Prostate gland (tissue), 2 donors: ENCODE measurements around the gene C1orf52. TPM values are rescaled to one million over a fixed set of nuclear protein-coding genes. Genes with fewer than 3 reads are reported as not detected.

Experiments
- DNase-seq: peaks from one replicate; pipeline ENCODE4 v3.0.0-alpha.2; 2019; ENCODE audit warnings: low spot score
- H3K27ac ChIP-seq, 2 donors: fragments of 200-600 bp; sonication (generic); 2 replicates each; pipeline ENCODE4 v1.5.1; 2017 to 2019
- H3K27me3 ChIP-seq: fragments of 200-600 bp; sonication (generic); replicated peaks from 2 replicates; pipeline ENCODE4 v1.5.1; 2019; ENCODE audit not compliant: insufficient read depth
- H3K36me3 ChIP-seq, 2 donors: fragments of 200-600 bp; sonication (generic); 1 replicate in 1 of 2; 2 replicates in 1 of 2; pipeline versions ENCODE4 v1.5.1 to v1.8.1; 2017 to 2019
- H3K4me1 ChIP-seq: fragments of 200-600 bp; sonication (generic); replicated peaks from 2 replicates; pipeline ENCODE4 v1.5.1; 2019
- H3K4me3 ChIP-seq, 2 donors: fragments of 200-600 bp; sonication (generic); 2 replicates each; pipeline ENCODE4 v1.5.1; 2017 to 2019
- H3K9me3 ChIP-seq: fragments of 200-600 bp; sonication (generic); 2 replicates; pipeline ENCODE4 v1.5.1; 2017
- POLR2A ChIP-seq: fragments of 450-650 bp; IDR thresholded peaks from one replicate; pipeline ENCODE4 v1.6.1; 2016; ENCODE audit warnings: antibody characterized with exemption, mild to moderate bottlenecking
- POLR2AphosphoS5 ChIP-seq: sonication (generic); formaldehyde crosslinking; IDR thresholded peaks from one replicate; pipeline ENCODE4 v1.6.1; 2017; ENCODE audit warnings: antibody characterized with exemption
- WGBS: methylation state at CpG from one replicate; pipeline ENCODE4 v1.1.5; 2018; 5-methylcytosine and 5-hydroxymethylcytosine counted together
- intact Hi-C: fragments of 100-400 bp; cut with DNase I; formaldehyde crosslinking; loops from one replicate; pipeline ENCODE4 v1.14.2; 2022
- total RNA-seq, 2 donors: library from RNA; depleted of rRNA; stranded (reverse); fragments of >200 nt; gene quantifications; one replicate each; pipeline ENCODE4 v1.1.0, GENCODE V29; 2016
- TF ChIP-seq, protein P1 (sequence below), 4 experiments: fragments of 200-600 bp in 2 of 4; fragments of 450-650 bp in 2 of 4; sonication (generic) in 2 of 4; IDR thresholded peaks; 1 replicate in 3 of 4; 2 replicates in 1 of 4; pipeline ENCODE4 v1.5.1; 2016 to 2019; ENCODE audit warnings: antibody characterized with exemption in 4 of 4, mild to moderate bottlenecking in 2 of 4, moderate library complexity in 2 of 4

The C1orf52 gene
- total RNA-seq, 2 donors from 2014 or later, result 12.7 to 30.5 TPM

- H3K36me3 ChIP-seq, result no peaks in the 10 kb centered on the region
- peaks cover 8% of the 10 kb centered on the region for H3K4me1 ChIP-seq
- no peaks in the 10 kb centered on the region for H3K9me3 ChIP-seq
- TF ChIP-seq POLR2AphosphoS5 (no peak), POLR2A (no peak)
- TF ChIP-seq, protein P1, sequence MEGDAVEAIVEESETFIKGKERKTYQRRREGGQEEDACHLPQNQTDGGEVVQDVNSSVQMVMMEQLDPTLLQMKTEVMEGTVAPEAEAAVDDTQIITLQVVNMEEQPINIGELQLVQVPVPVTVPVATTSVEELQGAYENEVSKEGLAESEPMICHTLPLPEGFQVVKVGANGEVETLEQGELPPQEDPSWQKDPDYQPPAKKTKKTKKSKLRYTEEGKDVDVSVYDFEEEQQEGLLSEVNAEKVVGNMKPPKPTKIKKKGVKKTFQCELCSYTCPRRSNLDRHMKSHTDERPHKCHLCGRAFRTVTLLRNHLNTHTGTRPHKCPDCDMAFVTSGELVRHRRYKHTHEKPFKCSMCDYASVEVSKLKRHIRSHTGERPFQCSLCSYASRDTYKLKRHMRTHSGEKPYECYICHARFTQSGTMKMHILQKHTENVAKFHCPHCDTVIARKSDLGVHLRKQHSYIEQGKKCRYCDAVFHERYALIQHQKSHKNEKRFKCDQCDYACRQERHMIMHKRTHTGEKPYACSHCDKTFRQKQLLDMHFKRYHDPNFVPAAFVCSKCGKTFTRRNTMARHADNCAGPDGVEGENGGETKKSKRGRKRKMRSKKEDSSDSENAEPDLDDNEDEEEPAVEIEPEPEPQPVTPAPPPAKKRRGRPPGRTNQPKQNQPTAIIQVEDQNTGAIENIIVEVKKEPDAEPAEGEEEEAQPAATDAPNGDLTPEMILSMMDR (IDR thresholded peaks at IDR 0.05), result no peak
- H3K27ac ChIP-seq, result no peak overlapping the region
- no peak overlapping the region for H3K4me3 ChIP-seq
- intact Hi-C loops, result no loop called here
- no peak for DNase-seq
- H3K27me3 ChIP-seq, result no peaks in the 10 kb centered on the region
Measured at GRCh38 chr1:85243372-85243771, 16.1 kb downstream of the C1orf52 start.

DNA sequence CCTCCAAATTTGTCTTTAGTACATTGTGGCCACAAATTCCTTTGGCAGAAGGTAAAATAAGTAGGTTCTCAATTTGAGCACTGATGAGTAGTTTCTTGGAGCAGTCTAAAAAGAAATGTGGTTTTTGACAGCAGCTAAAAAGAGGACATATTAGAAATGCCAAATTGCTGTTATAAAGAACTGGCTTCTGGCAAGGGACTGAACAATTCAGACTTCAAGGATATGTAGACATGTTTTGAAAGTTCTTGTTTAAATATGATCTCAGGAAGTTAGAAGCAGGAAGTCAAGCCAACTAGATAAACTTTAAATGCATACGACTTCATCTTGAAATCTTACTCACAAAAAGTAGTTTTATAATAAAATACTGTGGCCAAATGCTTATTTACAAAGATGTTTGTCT is 18.8 kb downstream of the C1orf52 start:
- Histone ChIP-seq H3K4me3 (no peak overlapping the region), H3K36me3 (no peaks in the 10 kb centered on the region), H3K27me3 (no peaks in the 10 kb centered on the region), H3K27ac (no peak overlapping the region), H3K4me1 (peaks cover 8% of the 10 kb centered on the region), H3K9me3 (no peaks in the 10 kb centered on the region)
- WGBS, result 4% methylated on average over 1 of the region's 1 CpG
- no peak for DNase-seq
- TF ChIP-seq, protein P1 (IDR thresholded peaks at IDR 0.05), result no peak
- TF ChIP-seq POLR2A (no peak), POLR2AphosphoS5 (no peak)
- intact Hi-C loops, result no loop called here

GRCh38 chr1:85240174-85240601 is 19.3 kb downstream of the C1orf52 start:
- Histone ChIP-seq H3K9me3 (no peaks in the 10 kb centered on the region), H3K27ac (no peak overlapping the region), H3K4me1 (peaks cover 8% of the 10 kb centered on the region), H3K27me3 (no peaks in the 10 kb centered on the region), H3K4me3 (no peak overlapping the region), H3K36me3 (no peaks in the 10 kb centered on the region)
- 10% methylated on average over 1 of the region's 1 CpG for WGBS
- no peak for TF ChIP-seq POLR2AphosphoS5
- TF ChIP-seq POLR2A, result no peak
- TF ChIP-seq, protein P1 (IDR thresholded peaks at IDR 0.05), result no peak
- intact Hi-C loops, result no loop called here
- DNase-seq, result no peak

GRCh38 chr1:85237613-85238012 is 21.8 kb downstream of the C1orf52 start:
- H3K4me3 ChIP-seq, result no peak overlapping the region
- H3K27me3 ChIP-seq, result no peaks in the 10 kb centered on the region
- H3K4me1 ChIP-seq, result peaks cover 8% of the 10 kb centered on the region
- intact Hi-C loops, result no loop called here
- DNase-seq, result no peak
- no peak overlapping the region for H3K27ac ChIP-seq
- no peaks in the 10 kb centered on the region for H3K9me3 ChIP-seq
- TF ChIP-seq, protein P1 (IDR thresholded peaks at IDR 0.05), result no peak
- TF ChIP-seq POLR2AphosphoS5 (no peak), POLR2A (no peak)
- 81% methylated on average over 1 of the region's 1 CpG for WGBS
- no peaks in the 10 kb centered on the region for H3K36me3 ChIP-seq

DNA sequence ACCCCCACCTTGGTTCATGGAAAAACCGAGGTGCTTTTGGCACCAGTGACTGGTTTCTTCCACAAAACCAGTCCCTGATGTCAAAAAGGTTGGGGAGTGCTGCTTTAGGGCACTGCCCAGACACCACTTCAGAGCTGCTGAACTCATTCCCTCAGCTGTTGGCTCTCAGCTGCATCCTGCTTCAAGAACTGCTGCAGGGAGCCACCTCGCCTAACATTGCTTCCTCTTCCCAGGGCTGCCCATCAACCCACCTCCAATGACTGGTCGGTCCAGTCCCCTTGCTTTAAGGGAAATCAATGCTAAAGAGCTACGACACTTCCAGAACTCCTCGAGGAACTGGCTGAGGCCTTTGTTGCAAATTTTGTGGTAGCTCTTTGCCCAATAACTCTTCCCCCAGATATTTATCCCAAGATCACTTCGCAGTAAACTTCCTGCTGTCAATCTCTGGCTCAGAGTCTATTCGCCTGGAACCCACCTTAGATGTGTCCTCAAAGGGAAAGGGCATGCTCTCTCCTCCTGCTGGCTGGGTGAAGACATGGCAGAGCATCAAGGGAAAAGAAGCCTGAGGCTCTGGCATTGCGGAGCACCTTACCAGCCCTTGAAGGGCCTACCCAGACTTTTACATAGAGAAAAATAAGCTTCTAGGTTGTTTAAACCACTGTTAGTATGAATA is 29.0 kb downstream of the C1orf52 start:
- Histone ChIP-seq H3K4me1 (no peaks in the 10 kb centered on the region), H3K27ac (no peak overlapping the region), H3K4me3 (no peak overlapping the region), H3K9me3 (no peaks in the 10 kb centered on the region), H3K27me3 (no peaks in the 10 kb centered on the region), H3K36me3 (no peaks in the 10 kb centered on the region)
- 84% methylated on average over 8 of the region's 8 CpGs for WGBS
- intact Hi-C loops, result no loop called here
- TF ChIP-seq, protein P1 (IDR thresholded peaks at IDR 0.05), result no peak
- TF ChIP-seq POLR2AphosphoS5, result no peak
- TF ChIP-seq POLR2A, result no peak
- DNase-seq, result no peak
